Superior temporal gyrus (tissue), 1 donor: Measurements from ENCODE around the gene GHITM.
"Not testable (repeated sequence)": the region's sequence is repeated elsewhere in the genome, so short reads cannot be mapped to it uniquely, and the experiment has no call there.

Experiments
- DNase-seq: peaks from one replicate; pipeline ENCODE4 v3.0.0-alpha.2; 2016; ENCODE audit errors: extremely low spot score

GHITM gene

DNA sequence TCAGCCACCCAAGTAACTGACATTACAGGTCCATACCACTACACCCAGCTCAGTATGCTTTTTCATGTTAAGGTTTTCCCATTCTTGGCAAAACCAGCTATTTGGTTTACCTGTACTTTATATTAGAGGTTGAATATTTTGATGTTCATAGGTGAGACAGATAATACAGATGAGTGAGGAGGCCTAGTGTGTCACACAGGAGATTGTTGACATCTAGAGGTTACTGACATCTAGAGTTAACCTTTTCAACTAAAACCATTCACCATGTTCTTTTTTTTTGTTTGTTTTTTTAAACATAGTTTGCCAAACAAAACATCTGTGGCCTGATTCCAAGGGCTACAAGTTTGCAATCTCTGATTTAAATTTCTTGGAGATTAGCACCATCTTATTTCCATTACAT is 8.0 kb downstream of the GHITM start:
- DNase-seq, result no peak

DNA sequence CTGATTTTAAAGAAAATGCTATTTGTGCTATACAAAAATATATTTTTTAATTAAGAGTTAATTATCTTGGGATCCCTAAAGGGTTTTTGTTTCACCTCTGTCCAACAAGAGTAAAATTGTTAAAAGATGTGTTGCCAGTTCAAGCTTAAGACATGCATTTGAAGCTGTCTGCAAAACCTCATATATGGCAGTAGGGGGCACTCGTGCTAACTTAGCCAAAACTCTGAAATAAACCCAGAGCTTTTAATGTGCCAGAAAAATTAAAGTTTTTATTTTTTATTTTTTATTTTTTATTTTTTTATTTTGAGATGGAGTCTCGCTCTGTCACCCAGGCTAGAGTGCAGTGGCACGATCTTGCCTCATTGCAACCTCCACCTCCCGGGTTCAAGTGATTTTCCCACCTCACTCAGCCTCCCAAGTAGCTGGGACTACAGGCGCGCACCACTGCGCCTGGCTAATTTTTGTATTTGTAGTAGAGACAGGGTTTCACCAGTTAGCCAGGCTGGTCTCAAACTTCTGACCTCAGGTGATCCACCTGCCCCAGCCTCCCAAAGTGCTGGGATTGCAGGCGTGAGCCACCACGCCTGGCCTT is 8.8 kb downstream of the GHITM start:
- DNase-seq, result peak; percentile 77

GRCh38 chr10:84149854-84150253 is 10.5 kb downstream of the GHITM start:
- no peak for DNase-seq

- no peak for DNase-seq
Measured at GRCh38 chr10:84152769-84153168, 13.5 kb downstream of the GHITM start.

DNA sequence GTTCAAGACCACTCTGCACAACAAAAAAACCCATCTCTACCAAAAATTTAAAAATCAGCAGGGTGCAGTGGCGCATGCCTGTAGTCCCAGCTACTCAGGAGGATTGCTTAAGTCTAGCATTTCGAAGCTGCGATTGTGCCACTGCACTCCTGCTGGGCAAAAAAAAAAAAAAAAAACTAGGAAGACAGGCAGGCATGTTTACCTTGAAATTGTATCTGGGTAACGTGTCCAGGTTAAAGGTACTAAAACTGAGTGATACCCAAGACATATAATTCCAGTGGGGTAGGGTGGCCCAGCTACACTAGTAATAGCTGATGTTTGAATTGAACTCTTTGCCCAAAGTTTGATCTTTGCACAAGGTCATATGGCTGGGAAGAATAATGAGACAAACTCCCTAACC is 16.2 kb downstream of the GHITM start:
- no peak for DNase-seq

GRCh38 chr10:84156009-84156408 is 16.7 kb downstream of the GHITM start:
- no peak for DNase-seq

GRCh38 chr10:84156768-84157167 is 17.5 kb downstream of the GHITM start:
- DNase-seq, result no peak

DNA sequence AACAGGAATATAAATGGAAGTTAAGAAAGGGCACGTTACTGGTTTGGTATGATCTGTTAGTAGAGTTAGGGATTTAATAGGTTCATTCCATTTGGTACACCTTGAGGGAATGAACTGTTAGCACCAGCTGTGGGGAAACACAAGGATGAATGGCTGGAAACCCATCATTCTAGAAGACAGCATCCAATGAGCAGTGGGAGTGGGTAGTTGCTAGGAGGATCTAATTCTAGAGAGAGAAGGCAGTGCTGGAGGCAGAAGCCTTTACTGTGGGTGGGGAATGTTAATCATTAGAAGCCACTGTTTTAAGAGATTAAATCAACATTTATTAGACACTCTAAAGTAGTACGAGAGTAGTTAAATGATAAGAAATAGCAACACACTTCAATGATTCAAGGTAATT is 18.8 kb downstream of the GHITM start:
- DNase-seq, result no peak

DNA sequence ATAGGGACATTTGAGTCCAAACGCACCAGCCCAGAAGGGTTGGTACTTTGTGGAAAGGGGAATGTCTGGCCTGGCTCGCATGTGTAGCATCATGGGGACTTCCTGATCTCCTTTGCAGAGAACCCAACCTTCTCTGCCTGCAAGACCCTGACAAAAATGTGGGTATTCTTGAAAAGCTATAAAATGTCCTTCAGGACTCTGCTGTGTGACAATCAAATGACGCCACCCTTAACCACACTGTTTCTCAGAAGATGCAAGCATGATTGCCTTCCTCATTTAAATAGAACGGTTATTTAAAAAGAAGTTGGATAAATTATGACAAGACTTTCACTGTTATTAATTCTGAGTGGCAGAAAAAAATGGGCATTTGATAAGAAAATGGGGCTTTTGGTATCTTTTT is 19.2 kb downstream of the GHITM start:
- DNase-seq, result no peak

GRCh38 chr10:84159076-84159685 is 19.9 kb downstream of the GHITM start:
- peak; percentile 23 for DNase-seq

GRCh38 chr10:84160663-84161362 is 21.5 kb downstream of the GHITM start:
- no peak for DNase-seq

GRCh38 chr10:84163996-84164395 is 24.7 kb downstream of the GHITM start:
- no peak for DNase-seq

DNA sequence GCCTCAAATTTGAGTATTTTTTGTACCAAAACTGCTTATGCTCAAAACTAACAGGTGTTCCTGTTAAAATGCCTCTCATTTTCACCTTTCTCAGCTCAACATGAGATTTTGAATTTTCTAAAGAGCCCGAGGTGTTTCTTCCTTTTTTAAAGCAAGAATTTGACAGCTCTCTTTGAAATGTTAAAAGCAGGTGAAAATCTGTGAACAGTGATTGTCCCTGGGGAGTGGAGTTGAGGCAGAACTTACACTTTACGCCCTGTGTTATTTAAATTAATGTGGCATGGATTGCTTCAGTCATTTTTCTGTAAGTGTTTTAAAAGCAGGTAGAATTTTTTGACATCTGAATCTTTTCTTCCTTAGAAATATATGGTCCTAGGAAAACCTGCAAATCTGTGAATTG is 25.1 kb downstream of the GHITM start:
- DNase-seq, result no peak

GRCh38 chr10:84166620-84167288 is 27.4 kb downstream of the GHITM start:
- no peak for DNase-seq

- DNase-seq, result not testable (repeated sequence)
Measured at GRCh38 chr10:84167289-84167653, 28.0 kb downstream of the GHITM start.

DNA sequence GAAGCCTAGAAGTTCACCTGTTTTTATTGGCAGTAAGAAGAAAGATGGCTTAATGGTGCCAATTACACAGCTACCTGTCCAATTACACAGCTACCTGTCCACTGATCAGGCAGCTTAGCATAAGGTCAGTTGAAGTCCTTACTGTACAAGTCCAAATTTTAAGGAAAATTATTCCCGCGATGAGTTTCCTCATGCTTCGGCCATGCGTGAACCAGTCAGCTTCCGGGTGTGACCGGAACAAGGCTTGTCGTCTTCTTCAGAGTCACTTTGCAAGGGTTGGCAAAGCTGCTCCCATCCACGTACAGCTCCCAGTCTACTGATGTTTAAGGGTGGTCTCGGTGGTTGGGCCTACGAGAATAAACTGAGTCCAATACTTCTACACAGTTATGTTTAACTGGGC is 29.1 kb downstream of the GHITM start:
- not testable (repeated sequence) for DNase-seq

GRCh38 chr10:84171237-84171636 is 31.9 kb downstream of the GHITM start:
- DNase-seq, result not testable (repeated sequence)

DNA sequence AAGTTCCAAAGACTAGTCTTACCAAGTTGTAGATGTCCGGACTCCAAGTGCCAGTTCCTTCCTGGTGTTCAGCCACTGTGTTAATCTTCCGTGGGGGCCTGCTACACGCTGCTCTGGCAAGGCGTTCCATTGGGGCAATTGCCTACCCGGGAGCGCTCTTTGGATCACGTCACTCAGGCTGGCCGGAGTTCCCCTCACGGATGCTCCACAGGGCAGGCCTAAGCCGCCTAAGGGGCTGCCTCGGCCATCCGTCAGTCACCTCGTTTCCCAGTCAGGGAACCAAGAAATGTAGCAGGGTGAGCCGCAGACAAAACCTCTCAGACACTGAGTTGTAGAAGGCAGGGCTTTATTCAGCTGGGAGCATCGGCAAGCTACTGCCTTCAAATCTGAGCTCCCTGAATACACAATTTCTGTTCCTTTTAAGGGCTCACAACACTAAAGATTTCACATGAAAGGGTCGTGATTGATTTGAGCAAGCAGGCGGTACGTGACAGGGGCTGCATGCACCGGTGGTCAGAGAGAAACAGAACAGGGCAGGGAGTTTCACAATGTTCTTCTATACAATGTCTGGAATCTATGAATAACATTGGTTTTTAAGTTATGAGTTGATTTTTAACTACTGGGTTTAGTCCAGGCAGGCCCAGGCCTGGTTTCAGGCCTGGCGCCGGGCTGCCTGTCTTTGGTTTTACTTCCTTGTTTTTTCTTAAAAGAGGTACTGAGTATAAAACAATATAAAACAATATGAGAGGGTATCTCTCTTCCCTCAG is 32.6 kb downstream of the GHITM start:
- DNase-seq, result not testable (repeated sequence)

DNA sequence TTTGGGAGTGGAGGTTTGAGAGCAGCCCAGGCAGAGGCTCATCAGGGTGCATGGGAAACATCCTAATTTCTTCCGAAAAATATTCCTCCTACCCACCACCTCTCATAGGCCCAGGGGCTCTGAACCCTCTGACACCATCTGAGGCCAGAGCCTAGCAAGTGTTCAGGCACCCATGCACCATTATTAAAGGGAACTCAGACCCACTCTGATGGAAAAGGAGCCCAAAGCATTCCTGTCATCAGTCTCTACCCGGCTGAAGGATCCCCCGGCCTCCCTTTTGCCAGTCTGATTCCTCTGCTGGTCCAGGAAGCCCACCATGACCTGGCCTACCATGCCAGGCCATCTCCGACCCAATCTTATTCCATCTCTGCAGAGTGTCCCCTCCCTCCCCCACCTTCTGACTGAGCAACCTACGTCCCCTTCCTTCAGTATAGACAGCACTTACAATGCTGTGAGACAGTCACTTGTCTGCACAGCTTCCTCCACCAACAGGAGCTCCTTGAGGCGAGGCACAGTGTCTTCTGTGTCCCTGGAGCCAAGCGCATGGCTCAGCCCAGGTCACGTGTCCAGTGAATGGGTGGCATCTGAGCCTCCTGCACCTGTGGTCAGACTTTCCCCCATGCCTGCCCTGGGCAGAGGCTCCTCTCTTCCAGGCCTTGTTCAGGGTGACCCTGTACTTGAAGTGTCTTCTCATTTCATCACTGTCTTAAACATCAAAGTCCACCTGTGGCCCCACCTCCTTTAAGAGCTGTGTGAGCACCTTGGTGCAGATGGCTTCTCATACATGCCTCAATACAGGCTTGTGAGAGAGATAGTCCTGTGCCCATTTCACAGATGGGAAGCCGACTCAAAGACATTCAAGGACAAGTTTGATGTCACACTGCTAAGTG is 33.4 kb downstream of the GHITM start:
- no peak for DNase-seq

DNA sequence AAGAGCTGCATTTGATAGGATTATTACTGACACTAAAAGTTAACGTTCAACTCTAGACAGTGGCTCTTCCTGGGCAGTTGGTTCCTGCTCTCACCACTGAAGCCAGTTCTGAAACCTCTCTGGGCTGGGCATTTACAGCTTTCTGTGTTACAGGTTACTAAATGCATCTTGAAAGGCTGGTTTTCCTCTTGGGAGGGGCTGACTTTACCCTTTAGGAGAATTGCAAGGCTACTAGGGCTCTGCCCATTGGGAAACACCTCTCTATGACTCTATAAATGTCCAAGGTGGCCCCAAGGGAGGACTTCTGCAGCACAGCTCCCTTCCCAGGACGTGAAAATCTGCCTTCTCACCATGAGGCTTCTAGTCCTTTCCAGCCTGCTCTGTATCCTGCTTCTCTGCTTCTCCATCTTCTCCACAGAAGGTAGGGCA is 34.2 kb downstream of the GHITM start, which contains the start of gene GPR15LG:
TSS of gene GPR15LG (plus strand) at position 301 of the 429 bp plus-strand sequence. CDS start at position 352, 51 bp downstream.
- no peak for DNase-seq

GRCh38 chr10:84175436-84175835 is 36.1 kb downstream of the GHITM start:
- no peak for DNase-seq
